NCI-H1436 treated with DMSO at 0.1 percent for 48 hours (cell line): Measurements from ENCODE around the gene ATF4.
"Not testable (repeated sequence)": the region's sequence is repeated elsewhere in the genome, so short reads cannot be mapped to it uniquely, and the experiment has no call there.

Experiments used
- DNase-seq: peaks from one replicate; lab custom pipeline; 2025; lab: John Stamatoyannopoulos, UW

The ATF4 gene

DNA sequence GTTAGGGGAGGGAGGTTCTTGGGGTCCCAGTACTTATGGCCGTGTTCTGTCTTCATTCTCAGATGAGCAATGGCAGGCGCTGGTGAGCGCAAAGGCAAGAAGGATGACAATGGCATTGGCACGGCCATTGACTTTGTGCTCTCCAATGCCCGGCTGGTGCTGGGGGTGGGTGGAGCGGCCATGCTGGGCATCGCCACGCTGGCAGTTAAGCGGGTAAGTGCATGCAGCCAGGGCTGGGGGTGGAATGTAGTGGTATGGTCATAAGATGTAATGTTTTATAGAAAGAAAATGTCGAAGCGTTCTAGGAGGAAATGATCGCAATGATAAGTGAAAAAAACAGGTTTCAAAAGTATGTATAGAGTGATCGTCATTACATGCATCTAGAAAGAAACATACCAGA lies 9.1 kb upstream of the ATF4 start:
- no peak for DNase-seq

DNA sequence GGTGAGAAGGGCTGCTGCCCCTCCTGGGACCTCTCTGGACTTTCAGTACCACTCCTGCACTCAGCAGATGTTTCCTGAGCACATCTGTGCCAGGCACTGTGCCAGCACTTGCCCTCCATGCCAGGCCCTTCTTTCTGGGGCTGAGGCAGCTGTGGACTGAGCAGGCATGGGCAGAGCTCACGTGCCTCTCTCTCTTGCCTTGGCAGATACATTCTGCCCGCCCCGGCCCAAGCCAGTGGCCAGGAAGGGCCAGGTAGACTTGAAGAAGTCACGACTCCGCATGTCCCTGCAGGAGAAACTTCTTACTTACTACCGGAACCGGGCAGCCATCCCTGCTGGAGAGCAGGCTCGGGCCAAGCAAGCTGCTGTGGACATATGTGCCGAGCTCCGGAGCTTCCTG lies 8.3 kb upstream of the ATF4 start:
- no peak for DNase-seq

DNA sequence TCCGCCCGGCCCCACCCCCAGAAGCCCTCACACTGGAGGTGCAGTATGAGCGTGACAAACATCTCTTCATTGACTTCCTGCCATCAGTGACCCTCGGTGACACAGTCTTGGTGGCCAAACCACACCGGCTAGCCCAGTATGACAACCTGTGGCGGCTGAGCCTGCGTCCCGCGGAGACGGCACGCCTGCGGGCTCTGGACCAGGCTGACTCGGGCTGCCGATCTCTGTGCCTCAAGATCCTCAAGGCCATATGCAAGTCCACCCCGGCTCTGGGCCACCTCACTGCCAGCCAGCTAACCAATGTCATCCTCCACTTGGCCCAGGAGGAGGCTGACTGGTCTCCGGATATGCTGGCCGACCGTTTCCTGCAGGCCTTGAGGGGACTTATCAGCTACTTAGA lies 6.6 kb upstream of the ATF4 start:
- DNase-seq = no peak

DNA sequence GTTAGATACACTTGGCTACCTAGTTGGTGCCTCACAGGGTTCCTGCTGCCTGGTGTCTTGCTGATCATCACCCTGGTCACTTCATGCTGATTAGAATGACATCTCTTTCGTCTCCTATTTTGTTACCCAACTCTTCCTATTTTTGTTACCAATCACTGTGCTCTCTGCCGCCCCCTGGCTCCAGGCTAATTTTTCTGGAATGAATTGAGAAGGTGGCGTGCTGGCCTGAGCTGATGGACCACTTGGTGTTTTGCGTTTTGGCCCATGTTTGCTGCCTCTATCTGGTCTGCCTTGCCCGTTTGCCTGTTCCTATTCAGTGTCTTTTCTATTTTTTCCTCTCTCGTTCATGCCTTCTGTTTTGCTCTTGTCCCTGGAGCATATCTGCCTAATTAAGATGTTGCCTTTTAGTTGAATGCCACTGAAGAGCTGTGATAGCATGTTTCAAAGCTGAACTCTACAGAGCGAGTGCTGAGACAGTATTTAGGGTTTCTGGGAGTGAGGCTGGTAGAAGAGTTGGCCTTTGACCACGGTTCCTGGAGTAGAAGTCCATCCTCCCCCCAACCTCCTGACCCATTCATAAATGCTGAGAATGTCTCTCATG lies 5.9 kb upstream of the ATF4 start:
- DNase-seq = no peak

DNA sequence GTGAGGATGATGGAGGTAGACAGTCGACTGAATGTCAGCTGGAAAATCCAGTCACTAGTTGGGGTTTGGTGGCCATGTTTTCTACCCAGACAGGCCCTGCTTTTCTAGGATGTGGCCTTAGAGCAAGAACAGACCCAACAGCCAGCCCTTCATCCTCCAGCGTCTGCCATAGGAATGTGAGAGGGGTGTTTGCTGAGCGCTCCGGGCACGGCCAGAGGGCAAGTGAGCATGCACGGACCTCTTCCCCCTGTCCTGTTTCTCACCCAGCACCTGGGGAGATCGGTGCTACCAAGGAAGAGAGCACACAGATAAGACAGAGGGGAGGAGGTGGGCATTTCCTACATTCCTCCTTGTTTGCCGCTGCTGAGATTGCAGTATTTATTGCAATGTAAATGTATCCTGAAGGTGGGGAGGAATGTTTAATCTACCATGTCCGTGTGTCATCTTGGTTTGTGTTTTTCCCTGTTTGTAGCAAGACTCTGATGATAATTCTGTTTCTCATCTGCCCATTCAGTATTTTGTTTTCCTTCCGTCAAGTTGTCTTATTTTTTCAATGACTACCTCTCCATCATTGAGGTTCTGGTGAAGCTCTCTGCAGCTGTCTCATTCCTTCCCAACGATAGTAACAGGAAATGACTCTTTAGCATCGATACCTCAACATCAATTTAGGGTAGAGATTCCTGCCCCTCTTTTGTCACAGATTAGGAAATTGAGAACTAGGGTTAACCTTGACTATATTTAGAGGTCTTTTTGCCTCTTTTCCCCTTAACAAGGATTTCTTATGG lies 4.9 kb upstream of the ATF4 start:
- no peak for DNase-seq

DNA sequence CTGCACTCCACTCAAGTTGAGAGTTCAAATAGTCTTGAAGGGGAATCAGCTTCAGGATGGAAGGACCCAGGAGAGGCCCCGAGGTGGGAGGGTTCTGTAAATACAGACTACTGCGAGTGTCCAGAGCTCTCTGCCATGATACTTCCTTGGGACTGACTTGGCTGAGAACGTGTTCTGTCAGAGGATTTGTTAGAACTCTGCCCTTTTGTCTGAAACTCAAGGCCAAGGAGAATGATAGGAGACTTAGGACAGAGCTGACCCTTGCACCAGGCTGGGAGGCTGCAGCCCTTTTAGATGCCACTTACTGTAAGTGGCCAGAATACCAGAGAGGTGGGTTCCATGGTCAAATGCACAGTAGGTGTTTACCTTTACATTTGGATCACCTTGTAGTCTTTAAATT lies 2.9 kb upstream of the ATF4 start:
- DNase-seq = no peak

DNA sequence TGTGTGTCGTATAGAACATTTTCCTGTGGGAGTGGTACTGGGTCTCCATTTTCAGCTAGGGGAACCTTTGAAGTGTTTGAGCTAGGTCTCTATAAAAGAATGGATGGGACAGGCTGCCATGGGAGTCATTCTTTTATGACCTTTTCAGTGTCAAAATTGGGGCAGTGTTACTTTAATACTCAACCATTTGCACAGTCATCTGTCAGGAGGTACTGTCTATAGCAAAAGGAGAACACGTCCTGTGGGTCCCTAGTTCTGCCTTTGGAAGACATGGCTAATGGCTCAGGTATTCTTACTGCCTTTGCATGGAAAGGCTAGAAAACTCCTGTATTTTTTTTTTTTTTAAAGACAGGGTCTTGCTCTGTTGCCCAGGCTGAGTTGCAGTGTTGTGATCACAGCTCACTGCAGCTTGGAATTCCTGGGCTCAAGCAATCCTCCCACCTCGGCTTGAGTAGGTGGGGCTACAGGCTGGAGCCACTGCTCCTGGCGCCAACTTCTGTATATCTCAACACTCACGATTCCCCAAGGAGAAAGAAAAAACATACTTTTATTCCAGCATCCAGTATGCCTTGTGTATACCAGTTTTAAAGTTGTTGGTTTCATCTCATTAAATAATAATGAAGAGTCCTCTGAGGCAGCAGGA lies 2.1 kb upstream of the ATF4 start:
- no peak for DNase-seq

DNA sequence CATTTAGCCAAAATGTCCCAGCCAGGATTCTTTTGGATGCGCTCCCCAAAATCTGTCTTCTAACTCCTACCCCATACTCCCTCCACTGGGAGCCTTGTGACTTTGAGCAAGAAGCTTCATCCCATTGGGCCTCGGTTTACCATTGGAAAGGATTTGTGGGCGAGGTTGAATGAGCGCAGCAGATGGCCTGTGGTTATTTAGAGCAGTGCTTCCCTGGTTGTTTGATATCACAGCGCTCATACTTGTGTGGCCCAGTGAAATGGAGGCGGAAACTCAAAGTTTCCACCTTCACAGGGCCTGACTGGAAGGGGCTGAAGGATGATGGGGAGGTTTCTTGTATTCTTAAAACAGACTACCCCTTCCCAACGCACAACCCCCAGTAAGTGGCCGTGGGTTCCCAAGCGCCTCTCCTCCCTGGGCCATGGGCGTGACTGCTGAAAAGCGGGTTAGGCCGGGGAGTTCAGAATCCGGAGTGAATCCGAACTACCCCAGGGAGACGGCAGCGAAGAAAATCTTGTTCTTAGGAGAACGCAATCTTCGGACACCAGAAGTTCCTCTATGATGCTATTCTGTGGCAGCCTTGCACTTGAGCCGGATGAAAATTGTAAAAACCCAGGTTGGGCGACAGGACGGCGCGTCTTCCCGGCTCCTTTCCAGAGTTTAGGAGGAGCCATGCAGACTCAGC lies 1.2 kb upstream of the ATF4 start:
- no peak for DNase-seq

DNA sequence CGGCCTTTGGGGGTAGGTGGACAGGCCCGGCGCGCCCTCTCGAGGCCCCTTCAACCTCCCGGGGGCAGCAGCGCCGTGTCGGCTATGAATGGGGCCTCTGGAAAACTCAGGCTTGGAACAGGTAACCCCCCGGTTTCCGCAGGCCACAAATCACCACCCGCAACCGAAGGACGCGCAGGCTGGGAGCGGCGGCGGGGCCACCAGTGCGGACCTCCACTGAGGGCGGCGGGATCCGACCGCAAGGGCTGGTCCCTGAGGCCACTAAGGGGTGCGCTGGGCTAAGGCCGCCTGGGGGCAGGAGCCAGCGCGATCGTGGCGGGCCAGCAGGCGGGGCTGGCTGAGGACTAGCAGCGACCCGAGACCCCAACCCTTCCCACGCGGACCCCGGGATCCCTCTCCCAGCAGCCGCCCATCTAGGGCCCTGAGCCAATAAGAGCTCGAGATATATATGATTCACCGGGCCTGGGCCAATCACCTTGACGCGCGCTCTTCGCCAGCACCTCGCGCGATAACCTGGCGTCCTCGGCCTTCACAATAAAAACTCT lies 609 bp upstream of the ATF4 start:
- peak; percentile 94 for DNase-seq

DNA sequence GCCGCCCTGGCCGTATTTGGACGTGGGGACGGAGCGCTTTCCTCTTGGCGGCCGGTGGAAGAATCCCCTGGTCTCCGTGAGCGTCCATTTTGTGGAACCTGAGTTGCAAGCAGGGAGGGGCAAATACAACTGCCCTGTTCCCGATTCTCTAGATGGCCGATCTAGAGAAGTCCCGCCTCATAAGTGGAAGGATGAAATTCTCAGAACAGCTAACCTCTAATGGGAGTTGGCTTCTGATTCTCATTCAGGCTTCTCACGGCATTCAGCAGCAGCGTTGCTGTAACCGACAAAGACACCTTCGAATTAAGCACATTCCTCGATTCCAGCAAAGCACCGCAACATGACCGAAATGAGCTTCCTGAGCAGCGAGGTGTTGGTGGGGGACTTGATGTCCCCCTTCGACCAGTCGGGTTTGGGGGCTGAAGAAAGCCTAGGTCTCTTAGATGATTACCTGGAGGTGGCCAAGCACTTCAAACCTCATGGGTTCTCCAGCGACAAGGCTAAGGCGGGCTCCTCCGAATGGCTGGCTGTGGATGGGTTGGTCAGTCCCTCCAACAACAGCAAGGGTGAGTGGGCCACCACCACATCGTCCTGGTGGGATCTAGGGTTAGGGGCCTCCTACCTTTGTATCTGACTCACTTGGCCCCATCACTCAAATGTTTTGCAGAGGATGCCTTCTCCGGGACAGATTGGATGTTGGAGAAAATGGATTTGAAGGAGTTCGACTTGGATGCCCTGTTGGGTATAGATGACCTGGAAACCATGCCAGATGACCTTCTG lies 934 bp downstream of the ATF4 start:
- DNase-seq = not testable (repeated sequence)

DNA sequence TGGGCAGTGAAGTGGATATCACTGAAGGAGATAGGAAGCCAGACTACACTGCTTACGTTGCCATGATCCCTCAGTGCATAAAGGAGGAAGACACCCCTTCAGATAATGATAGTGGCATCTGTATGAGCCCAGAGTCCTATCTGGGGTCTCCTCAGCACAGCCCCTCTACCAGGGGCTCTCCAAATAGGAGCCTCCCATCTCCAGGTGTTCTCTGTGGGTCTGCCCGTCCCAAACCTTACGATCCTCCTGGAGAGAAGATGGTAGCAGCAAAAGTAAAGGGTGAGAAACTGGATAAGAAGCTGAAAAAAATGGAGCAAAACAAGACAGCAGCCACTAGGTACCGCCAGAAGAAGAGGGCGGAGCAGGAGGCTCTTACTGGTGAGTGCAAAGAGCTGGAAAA lies 1.7 kb downstream of the ATF4 start:
- not testable (repeated sequence) for DNase-seq

DNA sequence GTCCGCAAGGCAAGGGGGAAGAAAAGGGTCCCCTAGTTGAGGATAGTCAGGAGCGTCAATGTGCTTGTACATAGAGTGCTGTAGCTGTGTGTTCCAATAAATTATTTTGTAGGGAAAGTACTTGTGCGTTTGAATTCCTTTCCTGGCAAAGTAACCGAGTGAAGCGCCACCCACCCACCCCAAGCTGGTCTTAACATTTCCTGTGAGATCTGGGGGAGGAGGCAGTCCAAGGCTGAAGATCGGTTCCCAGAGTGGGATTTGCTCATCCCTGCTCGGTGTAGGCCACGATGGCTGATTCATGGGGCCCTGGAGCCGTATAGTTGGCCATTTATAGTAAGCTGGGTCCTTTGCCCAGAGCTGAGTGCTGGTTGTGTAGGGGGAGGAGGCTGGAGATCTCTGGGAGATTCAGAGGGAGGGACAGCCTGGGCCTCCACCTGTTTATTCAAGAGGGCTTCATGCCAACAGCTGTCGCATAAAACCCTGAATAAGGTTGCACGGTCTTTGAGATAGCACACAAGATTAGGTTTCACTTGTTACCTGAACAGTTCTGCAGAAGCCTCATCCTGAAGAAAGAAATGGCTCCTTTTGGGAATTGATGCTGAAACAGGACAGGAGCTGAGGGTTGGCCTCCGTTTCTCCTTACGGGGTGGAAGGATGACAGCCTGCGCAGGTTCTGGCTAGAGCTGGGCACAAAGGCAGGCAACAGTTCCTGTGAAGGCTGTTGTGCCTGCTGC lies 2.4 kb downstream of the ATF4 start:
- DNase-seq = peak; percentile 38

DNA sequence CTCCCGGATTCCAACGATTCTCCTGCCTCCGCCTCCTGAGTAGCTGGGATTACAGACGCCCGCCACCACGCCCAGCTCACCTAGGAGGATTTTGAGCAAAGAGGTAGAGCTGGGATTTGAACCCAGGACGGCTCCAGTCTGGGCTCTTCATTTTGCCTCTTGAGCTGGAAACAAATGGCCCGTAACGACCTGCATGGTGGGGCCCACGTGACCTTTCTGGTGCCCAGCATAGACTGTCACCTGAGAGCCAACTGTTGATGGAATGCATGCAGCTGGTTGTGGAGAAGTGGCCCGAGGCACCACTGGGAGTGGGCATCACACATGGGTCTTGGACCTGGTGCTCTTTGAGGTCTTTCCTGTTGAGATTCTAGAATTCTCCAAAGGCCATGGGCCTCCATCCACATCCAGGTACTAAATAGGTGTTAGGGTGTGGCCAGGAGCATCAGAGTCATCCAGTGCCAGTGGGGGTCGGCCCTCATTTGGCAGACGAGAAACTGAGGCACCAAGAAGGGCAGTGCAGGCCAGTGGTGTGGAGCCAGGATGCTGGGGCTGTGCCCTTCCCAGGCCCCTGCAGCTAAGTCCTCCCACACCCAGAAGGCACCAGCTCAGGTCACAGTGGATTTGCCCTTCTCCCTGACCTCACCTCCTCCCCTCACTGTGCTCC lies 3.9 kb downstream of the ATF4 start:
- DNase-seq = no peak

DNA sequence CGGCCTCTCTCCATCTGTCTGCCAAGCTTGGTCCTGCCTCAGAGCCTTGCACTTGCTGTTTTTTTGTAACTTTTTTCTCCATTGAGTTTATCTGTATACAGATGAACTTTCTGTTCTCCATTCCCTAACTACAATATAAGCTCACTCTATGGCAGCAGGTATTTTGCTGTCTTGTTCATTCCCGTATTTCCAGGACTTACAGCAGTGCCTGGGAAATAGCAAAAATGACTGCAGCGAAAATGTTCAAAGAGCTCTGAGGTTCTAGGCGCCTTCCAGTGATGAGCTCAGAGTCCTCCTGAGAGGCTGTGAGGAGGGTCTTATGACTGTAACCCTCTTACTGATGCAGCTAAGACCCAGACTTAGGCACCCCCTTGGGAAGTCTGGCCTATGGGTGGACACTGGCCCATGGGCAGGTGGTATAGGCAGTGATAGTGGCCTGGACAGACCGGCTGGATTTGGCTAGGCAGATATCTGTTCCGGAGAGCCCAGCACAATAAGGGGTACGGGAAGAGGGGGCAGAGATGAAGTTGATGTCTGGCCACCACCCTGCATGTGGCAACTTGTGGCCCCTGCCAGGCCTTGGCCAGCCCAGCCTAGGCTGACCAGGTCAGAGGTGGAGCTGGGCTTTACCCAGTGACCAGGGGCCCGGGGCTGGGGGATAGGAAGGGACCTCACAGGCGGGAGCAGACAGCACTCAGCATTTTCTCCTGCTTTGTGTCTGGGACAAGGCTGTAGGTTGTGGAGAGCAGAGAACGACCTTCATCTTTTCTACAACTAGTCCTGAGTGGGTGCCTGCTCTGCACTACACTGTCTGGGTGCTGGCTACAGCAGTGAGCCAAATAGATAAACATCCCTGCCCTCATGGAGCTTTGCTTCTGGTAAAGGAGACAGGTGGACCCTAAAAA lies 4.6 kb downstream of the ATF4 start:
- no peak for DNase-seq

DNA sequence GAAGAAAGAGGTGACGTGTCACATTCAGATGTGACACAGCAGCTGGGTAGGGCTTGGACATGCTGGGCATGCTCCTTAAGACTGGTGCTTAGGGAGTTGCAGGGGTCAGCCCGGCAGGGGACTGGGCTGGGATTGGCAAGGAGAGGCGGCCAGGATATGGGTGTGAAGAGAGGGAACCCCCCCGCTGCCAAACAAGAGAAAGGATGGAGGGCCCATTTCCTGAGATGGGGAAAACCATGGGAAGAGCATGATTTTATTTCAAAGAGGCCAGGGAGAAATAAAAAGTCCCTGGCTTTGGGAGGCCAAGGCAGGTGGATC lies 5.3 kb downstream of the ATF4 start:
- DNase-seq = no peak

DNA sequence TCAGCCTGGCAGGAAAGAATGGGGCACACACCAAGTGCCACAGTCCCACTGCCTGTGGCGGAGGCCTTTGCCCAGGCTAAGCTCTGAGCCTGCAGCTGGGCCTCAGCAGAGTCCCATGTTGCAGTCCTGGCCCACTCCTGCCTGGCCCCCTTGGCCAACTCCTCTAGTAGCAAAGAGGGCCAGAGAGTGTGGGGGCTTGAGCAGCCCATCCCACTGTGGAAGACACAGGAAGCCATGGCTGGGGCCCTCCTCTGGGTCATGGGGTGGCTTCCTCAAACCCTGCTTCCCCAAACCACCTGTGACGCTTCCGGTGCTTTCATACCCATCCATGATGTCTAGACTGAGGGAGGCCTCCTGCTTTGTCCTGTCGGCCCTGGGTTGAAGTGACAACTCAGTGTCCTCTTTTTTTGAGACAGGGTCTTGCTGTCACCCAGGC lies 6.4 kb downstream of the ATF4 start:
- DNase-seq = no peak

DNA sequence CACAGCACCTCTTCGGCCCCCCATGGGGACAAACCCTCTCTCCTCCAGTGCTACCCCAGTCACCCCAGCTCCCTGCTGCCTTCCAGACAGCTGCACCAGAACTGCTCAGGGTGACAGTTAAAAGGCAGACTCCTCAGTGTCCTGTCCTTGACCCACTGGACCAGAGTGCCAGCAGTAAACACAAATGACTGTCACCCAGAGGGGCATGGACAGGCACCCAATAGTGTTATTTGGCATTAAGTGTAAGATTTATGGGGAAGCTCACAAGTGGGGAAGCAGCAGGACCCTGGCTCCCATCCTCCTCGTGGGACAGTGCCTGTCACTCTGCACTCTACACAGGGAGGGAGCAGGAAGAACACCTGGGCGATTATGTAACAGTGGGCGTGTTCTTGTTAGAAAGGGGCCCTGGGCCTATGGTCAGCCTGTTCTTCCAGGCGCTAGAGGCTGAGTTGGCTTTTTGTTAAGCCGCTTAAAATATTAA lies 7.2 kb downstream of the ATF4 start:
- no peak for DNase-seq

DNA sequence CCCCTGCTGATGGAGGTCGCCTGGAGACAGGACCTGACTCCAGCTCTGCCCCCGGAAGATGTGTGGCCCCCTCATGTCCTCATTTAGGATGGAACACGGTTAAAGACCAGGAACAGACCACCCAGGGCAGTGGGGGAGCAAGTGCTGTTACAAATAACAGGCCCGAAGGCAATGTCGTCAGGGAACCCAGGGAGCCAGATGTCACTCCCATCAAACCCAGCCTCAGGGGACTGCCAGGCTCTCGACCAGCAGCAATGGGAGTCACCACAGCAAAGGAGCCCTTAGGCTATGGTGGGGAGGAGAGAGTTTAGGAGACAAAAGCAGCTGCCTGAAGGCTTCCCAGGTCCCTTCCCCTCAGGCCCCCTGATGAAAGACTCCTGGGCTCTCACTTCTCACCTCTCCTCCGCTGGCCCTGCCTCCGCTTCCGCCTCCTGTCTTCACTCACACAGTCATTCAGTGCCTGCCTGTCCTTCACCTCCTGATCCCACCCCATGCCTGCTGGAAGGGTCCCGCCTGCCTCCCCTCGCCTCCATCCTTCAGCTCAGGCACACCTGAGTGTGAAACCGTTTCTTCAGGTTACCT lies 7.8 kb downstream of the ATF4 start:
- peak; percentile 50 for DNase-seq
